Measurements from ENCODE around the gene FADS3.

The FADS3 gene

DNA sequence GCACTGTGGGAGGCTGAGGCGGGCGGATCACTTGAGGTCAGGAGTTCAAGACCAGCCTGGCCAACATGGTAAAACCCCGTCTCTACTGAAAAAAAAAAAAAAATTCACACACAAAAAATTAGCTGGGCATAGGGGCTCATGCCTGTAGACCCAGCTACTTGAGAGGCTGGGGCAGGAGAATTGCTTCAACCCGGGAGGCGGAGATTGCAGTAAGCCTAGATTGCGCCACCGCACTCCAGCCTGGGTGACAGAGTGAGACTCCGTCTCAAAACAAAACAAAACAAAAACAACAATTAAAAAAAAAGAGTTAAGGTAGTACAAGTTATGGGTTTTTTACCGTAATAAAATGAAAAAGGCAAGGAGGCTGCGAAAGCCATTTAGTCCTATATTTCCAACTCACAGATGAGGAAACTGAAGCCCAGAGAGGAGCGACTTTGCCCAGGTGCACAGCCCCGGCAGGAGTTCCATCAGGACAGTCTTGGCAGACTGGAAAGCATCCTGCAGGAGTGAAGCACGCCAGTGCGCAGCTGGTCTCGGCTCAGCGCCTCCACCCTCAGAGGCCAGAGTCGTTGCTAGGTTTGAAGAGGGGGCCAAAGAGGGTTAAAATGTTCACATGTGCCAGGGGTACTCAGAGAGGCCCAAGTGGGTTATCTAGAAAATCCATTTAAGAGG, 3.8 kb upstream of the FADS3 start:
- Histone ChIP-seq H3K36me3 (ENCODE audit: control insufficient read depth in 1 of 2, insufficient read depth in 2 of 2, low read length in 2 of 2) (no peaks in the 10 kb centered on the region), H3K27me3 (ENCODE audit: low read depth, low read length) (no peaks in the 10 kb centered on the region), H3K27ac (ENCODE audit: low read length) (no peak overlapping the region), H3K9me3 (ENCODE audit: control insufficient read depth in 1 of 2, low read length in 2 of 2) (no peaks in the 10 kb centered on the region), H3K4me3 (ENCODE audit: low read depth in 1 of 2, low read length in 2 of 2) (no peak overlapping the region), H3K4me1 (ENCODE audit: control insufficient read depth in 1 of 2, insufficient read depth in 2 of 2, low read length in 2 of 2) (peaks cover 0 to 21% of the 10 kb centered on the region in 2 donors)

DNA sequence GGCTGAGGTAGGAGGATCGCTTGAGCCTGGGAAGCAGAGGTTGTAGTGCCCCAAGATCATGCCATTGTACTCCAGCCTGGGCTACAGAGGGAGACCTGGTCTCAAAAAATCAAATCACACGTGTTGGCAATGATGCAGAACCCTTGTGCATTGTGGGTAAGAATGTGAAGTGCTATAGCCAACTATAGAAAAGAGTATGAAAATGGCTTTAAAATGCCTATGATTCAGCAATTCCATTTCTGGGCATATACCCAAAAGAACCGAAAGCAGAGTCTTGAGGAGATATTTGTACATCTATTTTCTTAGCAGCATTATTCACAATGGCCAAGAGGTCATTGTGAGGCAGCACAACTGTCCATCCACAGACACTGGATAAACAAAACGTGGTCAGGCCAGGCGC, 2.6 kb upstream of the FADS3 start:
- Histone ChIP-seq H3K9me3 (ENCODE audit: control insufficient read depth in 1 of 2, low read length in 2 of 2) (no peaks in the 10 kb centered on the region), H3K36me3 (ENCODE audit: control insufficient read depth in 1 of 2, insufficient read depth in 2 of 2, low read length in 2 of 2) (no peaks in the 10 kb centered on the region), H3K27me3 (ENCODE audit: low read depth, low read length) (no peaks in the 10 kb centered on the region), H3K4me1 (ENCODE audit: control insufficient read depth in 1 of 2, insufficient read depth in 2 of 2, low read length in 2 of 2) (peaks cover 0 to 20% of the 10 kb centered on the region in 2 donors), H3K27ac (ENCODE audit: low read length) (no peak overlapping the region), H3K4me3 (ENCODE audit: low read depth in 1 of 2, low read length in 2 of 2) (no peak overlapping the region)

DNA sequence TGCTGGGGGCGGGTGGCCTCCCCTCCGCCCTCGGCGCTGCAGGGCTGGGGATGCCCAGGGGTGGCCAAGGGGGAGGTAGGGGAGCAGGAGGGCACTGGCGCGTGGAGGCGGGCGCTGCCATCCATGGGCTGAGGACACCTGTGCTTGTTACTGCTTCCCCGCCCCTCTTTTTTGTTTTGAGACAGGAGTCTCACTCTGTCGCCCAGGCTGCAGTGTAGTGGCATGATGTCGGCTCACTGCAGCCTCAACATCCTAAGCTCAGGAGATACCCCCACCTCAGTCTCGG, 683 bp upstream of the FADS3 start:
- H3K4me1 ChIP-seq (ENCODE audit: control insufficient read depth in 1 of 2, insufficient read depth in 2 of 2, low read length in 2 of 2), result peaks cover 0 to 21% of the 10 kb centered on the region in 2 donors
- peak overlapping the region in 1 of 2 donors; percentile 66 for H3K4me3 ChIP-seq (ENCODE audit: low read depth in 1 of 2, low read length in 2 of 2)
- no peaks in the 10 kb centered on the region for H3K36me3 ChIP-seq (ENCODE audit: control insufficient read depth in 1 of 2, insufficient read depth in 2 of 2, low read length in 2 of 2)
- no peaks in the 10 kb centered on the region for H3K27me3 ChIP-seq (ENCODE audit: low read depth, low read length)
- no peaks in the 10 kb centered on the region for H3K9me3 ChIP-seq (ENCODE audit: control insufficient read depth in 1 of 2, low read length in 2 of 2)
- no peak overlapping the region for H3K27ac ChIP-seq (ENCODE audit: low read length)

DNA sequence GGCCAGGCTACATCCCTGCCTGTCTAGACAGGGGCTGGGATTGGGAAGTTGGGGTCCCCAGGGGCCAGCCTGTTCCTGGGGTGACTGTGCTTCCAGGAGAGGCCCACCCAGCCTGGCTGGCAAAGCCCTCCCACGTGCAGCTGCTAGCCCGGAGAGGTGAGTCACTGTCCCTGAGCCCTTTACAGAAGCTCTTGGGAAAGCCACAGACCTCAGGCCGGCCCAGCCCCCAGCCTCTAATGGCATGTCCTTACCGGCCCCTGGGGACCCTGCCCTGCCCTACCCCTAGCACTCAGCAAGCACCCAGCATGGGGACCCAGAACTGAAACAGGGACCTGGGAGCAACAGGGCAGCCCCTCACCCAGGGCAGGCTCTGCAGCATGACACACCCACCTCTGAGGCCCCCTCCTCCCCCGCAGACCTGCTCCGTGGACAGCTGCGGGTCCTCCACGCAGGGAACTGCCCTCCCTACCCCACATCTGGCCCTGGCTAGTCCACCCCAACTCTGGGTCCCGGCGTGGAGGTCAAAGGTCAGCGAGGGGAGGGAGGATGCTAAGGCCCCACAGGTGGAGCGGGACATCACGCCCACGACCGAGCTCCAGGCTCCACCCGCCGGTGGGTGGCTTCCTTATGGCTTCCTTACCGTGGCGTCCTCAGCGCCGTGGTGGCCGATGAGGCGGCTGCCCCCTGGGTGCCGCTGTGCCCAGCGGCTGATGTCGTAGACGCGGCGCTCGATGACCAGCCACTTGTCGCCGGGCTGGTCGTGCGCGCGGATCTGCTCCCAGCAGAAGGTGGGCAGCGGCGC, 615 bp downstream of the FADS3 start:
- no peaks in the 10 kb centered on the region for H3K36me3 ChIP-seq (ENCODE audit: control insufficient read depth in 1 of 2, insufficient read depth in 2 of 2, low read length in 2 of 2)
- peaks cover 0 to 21% of the 10 kb centered on the region in 2 donors for H3K4me1 ChIP-seq (ENCODE audit: control insufficient read depth in 1 of 2, insufficient read depth in 2 of 2, low read length in 2 of 2)
- H3K4me3 ChIP-seq (ENCODE audit: low read depth in 1 of 2, low read length in 2 of 2), result peak overlapping the region; percentile 76 to 79
- no peaks in the 10 kb centered on the region for H3K27me3 ChIP-seq (ENCODE audit: low read depth, low read length)
- no peaks in the 10 kb centered on the region for H3K9me3 ChIP-seq (ENCODE audit: control insufficient read depth in 1 of 2, low read length in 2 of 2)
- H3K27ac ChIP-seq (ENCODE audit: low read length), result peak overlapping the region; percentile 8

DNA sequence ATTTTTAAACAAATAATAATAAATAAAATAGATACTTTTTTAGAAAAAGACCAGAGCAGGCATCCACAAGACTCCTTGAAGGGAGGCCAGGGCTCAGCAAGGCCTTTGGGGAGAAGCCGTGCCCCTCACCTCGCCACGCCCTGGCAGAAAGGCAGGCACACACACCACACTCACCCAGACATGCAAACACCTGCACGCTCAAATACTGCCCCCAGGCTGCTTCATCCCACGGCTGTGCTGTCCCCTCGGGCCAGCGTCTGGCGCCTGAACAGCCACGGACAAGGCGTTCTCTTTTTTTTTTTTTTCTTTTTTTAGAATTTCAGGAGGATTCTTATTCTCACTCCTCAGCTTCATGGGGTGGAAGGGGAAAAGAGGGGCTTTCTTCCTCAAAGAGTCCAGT, 1.5 kb downstream of the FADS3 start:
- Histone ChIP-seq H3K36me3 (ENCODE audit: control insufficient read depth in 1 of 2, insufficient read depth in 2 of 2, low read length in 2 of 2) (no peaks in the 10 kb centered on the region), H3K4me3 (ENCODE audit: low read depth in 1 of 2, low read length in 2 of 2) (peak overlapping the region; percentile 76 to 79), H3K27me3 (ENCODE audit: low read depth, low read length) (no peaks in the 10 kb centered on the region), H3K4me1 (ENCODE audit: control insufficient read depth in 1 of 2, insufficient read depth in 2 of 2, low read length in 2 of 2) (peaks cover 0 to 21% of the 10 kb centered on the region in 2 donors), H3K27ac (ENCODE audit: low read length) (peak overlapping the region; percentile 16), H3K9me3 (ENCODE audit: control insufficient read depth in 1 of 2, low read length in 2 of 2) (no peaks in the 10 kb centered on the region)

DNA sequence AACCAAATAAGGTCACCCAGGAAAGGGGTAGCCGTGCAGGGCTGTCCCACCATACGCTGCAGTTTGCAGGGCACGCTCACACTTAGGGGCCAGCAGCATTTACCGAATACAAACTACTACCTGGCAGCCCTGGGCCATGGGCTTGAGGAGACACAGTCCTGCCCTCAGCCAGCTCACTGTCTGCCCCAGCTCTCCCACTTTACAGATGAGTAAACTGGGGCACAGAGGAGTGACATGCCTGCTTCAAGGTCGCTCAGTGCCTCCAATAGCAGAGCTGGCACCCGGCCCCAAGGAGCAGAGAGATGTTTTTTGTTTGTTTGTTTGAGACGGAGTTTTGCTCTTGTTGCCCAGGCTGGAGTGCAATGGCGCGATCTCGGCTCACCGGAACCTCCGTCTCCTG, 2.8 kb downstream of the FADS3 start:
- Histone ChIP-seq H3K4me1 (ENCODE audit: control insufficient read depth in 1 of 2, insufficient read depth in 2 of 2, low read length in 2 of 2) (peaks cover 0 to 21% of the 10 kb centered on the region in 2 donors), H3K9me3 (ENCODE audit: control insufficient read depth in 1 of 2, low read length in 2 of 2) (no peaks in the 10 kb centered on the region), H3K4me3 (ENCODE audit: low read depth in 1 of 2, low read length in 2 of 2) (no peak overlapping the region), H3K27ac (ENCODE audit: low read length) (peak overlapping the region; percentile 56), H3K36me3 (ENCODE audit: control insufficient read depth in 1 of 2, insufficient read depth in 2 of 2, low read length in 2 of 2) (no peaks in the 10 kb centered on the region), H3K27me3 (ENCODE audit: low read depth, low read length) (no peaks in the 10 kb centered on the region)

DNA sequence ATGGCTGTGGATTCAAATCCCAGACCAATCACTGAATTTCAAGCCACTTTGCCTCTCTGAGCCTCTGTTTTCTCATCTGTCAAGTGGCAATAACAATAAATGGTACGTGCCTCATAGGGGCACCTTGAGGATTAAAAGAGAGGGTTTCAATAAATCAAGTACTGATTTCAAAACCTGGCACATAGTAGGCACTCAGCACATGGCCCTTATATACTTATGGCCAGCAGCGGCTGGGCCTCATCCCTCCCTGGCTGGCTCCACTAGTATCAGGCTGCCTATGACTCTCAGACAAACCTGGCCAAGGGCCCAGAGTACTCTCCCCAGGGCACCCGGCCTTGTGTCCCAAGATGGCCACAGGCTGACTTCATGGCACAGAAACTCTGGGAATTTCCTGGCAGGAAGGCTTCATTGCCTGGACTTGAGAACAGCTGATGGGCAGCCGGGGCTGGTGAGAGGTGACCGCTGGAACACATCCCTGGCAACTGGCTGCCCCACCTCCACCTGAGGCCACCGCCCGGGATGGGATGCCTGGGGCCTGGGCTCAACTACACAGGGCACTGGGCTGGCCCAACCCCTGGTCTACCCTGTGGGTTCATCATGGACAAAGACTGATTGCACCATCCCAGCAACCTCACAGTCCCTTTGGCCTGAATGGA, 3.4 kb downstream of the FADS3 start:
- Histone ChIP-seq H3K27me3 (ENCODE audit: low read depth, low read length) (no peaks in the 10 kb centered on the region), H3K4me3 (ENCODE audit: low read depth in 1 of 2, low read length in 2 of 2) (no peak overlapping the region), H3K27ac (ENCODE audit: low read length) (peak overlapping the region; percentile 72), H3K36me3 (ENCODE audit: control insufficient read depth in 1 of 2, insufficient read depth in 2 of 2, low read length in 2 of 2) (no peaks in the 10 kb centered on the region), H3K4me1 (ENCODE audit: control insufficient read depth in 1 of 2, insufficient read depth in 2 of 2, low read length in 2 of 2) (peaks cover 0 to 21% of the 10 kb centered on the region in 2 donors), H3K9me3 (ENCODE audit: control insufficient read depth in 1 of 2, low read length in 2 of 2) (no peaks in the 10 kb centered on the region)

DNA sequence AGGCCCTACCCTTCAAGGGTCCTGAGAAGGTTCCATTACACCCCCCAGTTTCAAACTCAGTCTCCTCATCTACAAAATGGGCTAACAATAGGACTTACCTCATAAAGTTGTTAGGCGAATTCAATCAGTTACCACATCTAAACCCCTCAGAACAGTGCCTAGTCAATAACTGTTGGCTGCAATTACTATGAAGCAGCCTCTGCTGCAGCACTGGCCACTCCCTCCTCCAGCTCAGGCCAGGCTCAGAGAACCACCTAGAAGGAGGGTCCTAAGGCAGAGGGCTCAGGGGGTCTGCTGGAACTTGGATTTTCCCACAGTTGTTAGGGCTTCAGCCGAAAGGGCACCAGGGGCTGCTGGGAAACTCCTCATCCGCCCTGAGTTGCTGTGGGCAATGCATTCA, 4.7 kb downstream of the FADS3 start:
- H3K36me3 ChIP-seq (ENCODE audit: control insufficient read depth in 1 of 2, insufficient read depth in 2 of 2, low read length in 2 of 2), result no peaks in the 10 kb centered on the region
- H3K4me3 ChIP-seq (ENCODE audit: low read depth in 1 of 2, low read length in 2 of 2), result no peak overlapping the region
- peaks cover 0 to 21% of the 10 kb centered on the region in 2 donors for H3K4me1 ChIP-seq (ENCODE audit: control insufficient read depth in 1 of 2, insufficient read depth in 2 of 2, low read length in 2 of 2)
- no peaks in the 10 kb centered on the region for H3K9me3 ChIP-seq (ENCODE audit: control insufficient read depth in 1 of 2, low read length in 2 of 2)
- no peak overlapping the region for H3K27ac ChIP-seq (ENCODE audit: low read length)
- H3K27me3 ChIP-seq (ENCODE audit: low read depth, low read length), result no peaks in the 10 kb centered on the region

DNA sequence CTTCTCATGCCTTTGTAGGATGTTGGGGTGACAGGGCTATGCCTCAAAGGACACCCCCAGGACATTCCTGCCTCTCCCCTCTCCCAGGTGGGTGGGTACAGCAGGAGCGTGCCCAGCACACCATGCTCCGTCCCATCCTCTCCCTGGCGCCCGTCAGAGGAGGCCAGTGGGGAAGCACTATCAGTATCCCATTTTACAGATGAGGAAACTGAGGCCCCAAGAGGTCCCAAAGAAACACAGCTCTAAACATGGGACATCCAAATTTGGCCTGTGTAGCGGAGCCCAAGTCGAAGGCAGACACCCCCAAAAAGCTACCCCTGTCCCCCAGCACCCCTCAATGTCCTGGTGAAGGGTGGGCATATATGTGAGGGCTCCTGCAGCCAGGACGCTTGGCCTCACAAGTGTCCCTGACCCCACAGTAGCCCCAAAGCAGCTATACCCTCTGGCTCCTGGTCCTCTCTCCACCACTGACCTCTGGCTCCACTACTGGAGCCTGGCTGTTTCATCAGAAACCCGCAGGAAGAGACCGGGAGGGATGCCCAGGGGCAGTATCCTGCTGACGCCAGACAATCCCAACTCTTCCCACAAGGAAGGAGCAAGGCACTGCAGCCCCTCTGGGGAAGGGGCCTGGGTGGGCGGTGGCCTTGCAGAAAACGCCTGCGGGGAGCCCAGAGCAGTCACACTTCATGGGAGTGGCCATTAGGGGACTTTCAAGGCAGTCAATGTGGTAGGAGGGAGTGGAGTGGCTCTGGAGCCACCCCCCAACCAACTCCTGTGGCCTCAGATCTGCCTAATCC, 5.4 kb downstream of the FADS3 start:
- H3K4me3 ChIP-seq (ENCODE audit: low read depth in 1 of 2, low read length in 2 of 2), result no peak overlapping the region
- H3K4me1 ChIP-seq (ENCODE audit: control insufficient read depth in 1 of 2, insufficient read depth in 2 of 2, low read length in 2 of 2), result peaks cover 0 to 21% of the 10 kb centered on the region in 2 donors
- no peak overlapping the region for H3K27ac ChIP-seq (ENCODE audit: low read length)
- no peaks in the 10 kb centered on the region for H3K27me3 ChIP-seq (ENCODE audit: low read depth, low read length)
- H3K36me3 ChIP-seq (ENCODE audit: control insufficient read depth in 1 of 2, insufficient read depth in 2 of 2, low read length in 2 of 2), result no peaks in the 10 kb centered on the region
- no peaks in the 10 kb centered on the region for H3K9me3 ChIP-seq (ENCODE audit: control insufficient read depth in 1 of 2, low read length in 2 of 2)

DNA sequence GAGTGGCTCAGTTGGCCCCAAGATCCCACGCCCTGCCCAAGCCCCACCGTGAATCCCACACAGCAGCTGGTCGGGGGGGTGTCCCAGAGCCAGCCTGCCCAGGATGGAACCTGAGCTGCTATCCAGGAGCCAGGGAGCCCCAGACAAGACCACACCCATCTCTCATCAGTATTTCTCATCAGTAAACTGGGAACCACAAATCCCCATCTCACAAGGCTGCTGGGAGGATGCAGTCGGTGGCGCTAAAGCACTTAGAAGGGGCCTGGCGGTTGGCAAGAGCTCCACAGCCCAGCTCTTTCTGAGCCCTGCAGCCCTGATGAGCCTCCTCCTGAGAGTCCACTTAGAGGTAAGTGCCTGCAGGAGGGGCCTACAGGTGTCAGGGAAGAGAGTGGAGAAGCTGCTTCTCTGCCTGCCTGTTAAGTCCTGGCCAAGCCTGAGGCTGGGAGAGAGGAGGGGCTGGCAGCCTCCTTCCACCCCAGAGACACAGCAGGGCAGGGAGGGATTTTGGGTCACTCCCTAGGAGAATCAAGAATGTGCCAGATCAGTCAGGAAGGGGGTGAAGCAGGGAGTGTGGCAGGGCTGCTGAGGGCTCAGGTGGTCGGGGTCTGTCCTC, 6.1 kb downstream of the FADS3 start:
- Histone ChIP-seq H3K27ac (ENCODE audit: low read length) (no peak overlapping the region), H3K4me1 (ENCODE audit: control insufficient read depth in 1 of 2, insufficient read depth in 2 of 2, low read length in 2 of 2) (peaks cover 0 to 14% of the 10 kb centered on the region in 2 donors), H3K9me3 (ENCODE audit: control insufficient read depth in 1 of 2, low read length in 2 of 2) (no peaks in the 10 kb centered on the region), H3K36me3 (ENCODE audit: control insufficient read depth in 1 of 2, insufficient read depth in 2 of 2, low read length in 2 of 2) (no peaks in the 10 kb centered on the region), H3K27me3 (ENCODE audit: low read depth, low read length) (no peaks in the 10 kb centered on the region), H3K4me3 (ENCODE audit: low read depth in 1 of 2, low read length in 2 of 2) (no peak overlapping the region)

DNA sequence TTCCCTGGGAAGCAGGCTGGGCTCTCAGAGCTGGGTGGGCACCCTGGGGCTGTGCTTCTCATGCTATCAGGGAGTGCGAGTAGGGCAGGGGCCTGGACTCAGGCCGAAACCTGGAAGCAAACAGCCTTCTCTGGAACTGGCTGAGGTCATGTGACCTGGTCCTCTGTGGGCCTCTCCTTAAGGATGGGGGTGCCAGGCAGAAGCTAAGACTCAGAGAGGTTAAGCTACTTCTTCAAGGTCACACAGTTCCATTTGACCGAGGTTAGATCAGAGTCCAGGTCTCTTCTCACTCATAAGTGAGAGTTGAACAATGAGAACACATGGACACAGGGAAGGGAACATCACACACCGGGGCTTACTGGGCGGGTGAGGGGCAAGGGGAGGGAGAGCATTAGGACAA, 7.4 kb downstream of the FADS3 start:
- no peaks in the 10 kb centered on the region for H3K9me3 ChIP-seq (ENCODE audit: control insufficient read depth in 1 of 2, low read length in 2 of 2)
- no peaks in the 10 kb centered on the region for H3K27me3 ChIP-seq (ENCODE audit: low read depth, low read length)
- no peaks in the 10 kb centered on the region for H3K36me3 ChIP-seq (ENCODE audit: control insufficient read depth in 1 of 2, insufficient read depth in 2 of 2, low read length in 2 of 2)
- no peak overlapping the region for H3K4me3 ChIP-seq (ENCODE audit: low read depth in 1 of 2, low read length in 2 of 2)
- no peak overlapping the region for H3K27ac ChIP-seq (ENCODE audit: low read length)
- peaks cover 0 to 9% of the 10 kb centered on the region in 2 donors for H3K4me1 ChIP-seq (ENCODE audit: control insufficient read depth in 1 of 2, insufficient read depth in 2 of 2, low read length in 2 of 2)

Data from muscle layer of duodenum (tissue), 2 donors.